ENCODE results near the gene KCNN3.

KCNN3 gene

GRCh38 chr1:154870734-154871133 lies 653 bp upstream of the KCNN3 start:
- DNase-seq (ENCODE audit: low read depth), result no peak
- no peak overlapping the region for H3K4me3 ChIP-seq (ENCODE audit: low read depth, low read length)
- TF ChIP-seq CTCF (IDR thresholded peaks at IDR 0.05; ENCODE audit: low read depth, low read length), result no peak
- no peak for TF ChIP-seq MYC (IDR thresholded peaks at IDR 0.05; ENCODE audit: low read depth, low read length)
- no peak for TF ChIP-seq POLR2A (IDR thresholded peaks at IDR 0.05; ENCODE audit: extremely low read depth, insufficient read length)
- no peak for TF ChIP-seq MAX (IDR thresholded peaks at IDR 0.05; ENCODE audit: low read depth, low read length)

- TF ChIP-seq POLR2A (IDR thresholded peaks at IDR 0.05; ENCODE audit: extremely low read depth, insufficient read length), result no peak
- TF ChIP-seq CTCF (IDR thresholded peaks at IDR 0.05; ENCODE audit: low read depth, low read length), result no peak
- no peak for TF ChIP-seq MYC (IDR thresholded peaks at IDR 0.05; ENCODE audit: low read depth, low read length)
- no peak for TF ChIP-seq MAX (IDR thresholded peaks at IDR 0.05; ENCODE audit: low read depth, low read length)
- no peak for DNase-seq (ENCODE audit: low read depth)
These were observed 548 bp downstream of the KCNN3 start for GRCh38 chr1:154869351-154870114.

GRCh38 chr1:154867841-154868605 lies 2.1 kb downstream of the KCNN3 start:
- H3K4me3 ChIP-seq (ENCODE audit: low read depth, low read length), result no peak overlapping the region
- TF ChIP-seq CTCF (IDR thresholded peaks at IDR 0.05; ENCODE audit: low read depth, low read length) (no peak), MYC (IDR thresholded peaks at IDR 0.05; ENCODE audit: low read depth, low read length) (no peak), MAX (IDR thresholded peaks at IDR 0.05; ENCODE audit: low read depth, low read length) (no peak), POLR2A (IDR thresholded peaks at IDR 0.05; ENCODE audit: extremely low read depth, insufficient read length) (no peak)
- no peak for DNase-seq (ENCODE audit: low read depth)

More at GRCh38 chr1:154869351-154870114, 548 bp downstream of the KCNN3 start:
- H3K4me3 ChIP-seq (ENCODE audit: low read depth, low read length), result no peak overlapping the region

- TF ChIP-seq POLR2A (IDR thresholded peaks at IDR 0.05; ENCODE audit: extremely low read depth, insufficient read length), result no peak
- TF ChIP-seq MAX (IDR thresholded peaks at IDR 0.05; ENCODE audit: low read depth, low read length), result no peak
- TF ChIP-seq MYC (IDR thresholded peaks at IDR 0.05; ENCODE audit: low read depth, low read length), result no peak
- TF ChIP-seq CTCF (IDR thresholded peaks at IDR 0.05; ENCODE audit: low read depth, low read length), result no peak
- no peak overlapping the region for H3K4me3 ChIP-seq (ENCODE audit: low read depth, low read length)
- no peak for DNase-seq (ENCODE audit: low read depth)
These were observed 2.8 kb downstream of the KCNN3 start for GRCh38 chr1:154867064-154867825.

GRCh38 chr1:154866257-154867063 lies 3.6 kb downstream of the KCNN3 start:
- peak; percentile 51 for DNase-seq (ENCODE audit: low read depth)
- no peak overlapping the region for H3K4me3 ChIP-seq (ENCODE audit: low read depth, low read length)
- TF ChIP-seq MYC (IDR thresholded peaks at IDR 0.05; ENCODE audit: low read depth, low read length), result no peak
- TF ChIP-seq POLR2A (IDR thresholded peaks at IDR 0.05; ENCODE audit: extremely low read depth, insufficient read length), result no peak
